Activated T-cell treated with anti-CD3 and anti-CD28 coated beads, Interleukin-2, amount 50 U/mL, for 72 hours (primary cell): ENCODE measurements around the gene MYMX. TPM values are rescaled to one million over a fixed set of nuclear protein-coding genes. Genes with fewer than 3 reads are reported as not detected.
"Not testable (repeated sequence)": the region's sequence is repeated elsewhere in the genome, so short reads cannot be mapped to it uniquely, and the experiment has no call there.

ENCODE experiments used
- ATAC-seq, 2 donors: fragments of 150-1000 bp; cut with Tn5 transposase; replicated peaks in 1 of 2; 2 replicates each; pipeline ENCODE4 v1.10.0; 2021; ENCODE audit warnings: moderate library complexity in 2 of 2, mild to moderate bottlenecking in 1 of 2
- DNase-seq, 2 donors: peaks; one replicate each; pipeline ENCODE4 v3.0.0; 2021 to 2022; ENCODE audit warnings: mixed read lengths in 1 of 2
- H3K27ac Mint-ChIP-seq: one replicate; pipeline ENCODE4 v1.8.0; 2022; ENCODE audit warnings: mild to moderate bottlenecking, moderate library complexity, mixed read lengths
- H3K27me3 Mint-ChIP-seq: one replicate; pipeline ENCODE4 v1.8.0; 2022; ENCODE audit warnings: low read depth, mixed read lengths
- H3K36me3 Mint-ChIP-seq, 2 donors: one replicate each; pipeline ENCODE4 v1.8.0; 2022; ENCODE audit warnings: mixed read lengths in 2 of 2, mild to moderate bottlenecking in 1 of 2; ENCODE audit not compliant: insufficient read depth in 2 of 2
- H3K4me1 Mint-ChIP-seq: one replicate; pipeline ENCODE4 v1.8.0; 2022; ENCODE audit warnings: low read depth, mixed read lengths
- H3K4me3 Mint-ChIP-seq, 2 donors: one replicate each; pipeline ENCODE4 v1.8.0; 2022; ENCODE audit warnings: mild to moderate bottlenecking in 2 of 2, mixed read lengths in 2 of 2, moderate library complexity in 2 of 2
- H3K9me3 Mint-ChIP-seq, 2 donors: one replicate each; pipeline ENCODE4 v1.8.0; 2022; ENCODE audit warnings: mixed read lengths in 2 of 2
- total RNA-seq, 2 donors: library from RNA; stranded (reverse); gene quantifications; one replicate each; pipeline ENCODE4 v1.2.3, GENCODE V29; 2022

The MYMX gene
- total RNA-seq, 2 donors from 2014 or later = not detected

GRCh38 chr6:44193307-44193910 is 23.3 kb upstream of the MYMX start:
- no peak overlapping the region for H3K27ac Mint-ChIP-seq
- ATAC-seq (no peak), DNase-seq (no peak)
- H3K4me1 Mint-ChIP-seq = peaks cover 9% of the 10 kb centered on the region
- H3K27me3 Mint-ChIP-seq = peaks cover 7% of the 10 kb centered on the region
- no peaks in the 10 kb centered on the region for H3K9me3 Mint-ChIP-seq
- no peak overlapping the region for H3K4me3 Mint-ChIP-seq
- H3K36me3 Mint-ChIP-seq = no peaks in the 10 kb centered on the region

GRCh38 chr6:44194326-44194725 is 22.4 kb upstream of the MYMX start:
- no peaks in the 10 kb centered on the region for H3K9me3 Mint-ChIP-seq

GRCh38 chr6:44196351-44196750 is 20.4 kb upstream of the MYMX start:
- not testable (repeated sequence) for H3K4me1 Mint-ChIP-seq, ATAC-seq, H3K36me3 Mint-ChIP-seq, H3K4me3 Mint-ChIP-seq, H3K9me3 Mint-ChIP-seq, H3K27ac Mint-ChIP-seq, DNase-seq
- H3K27me3 Mint-ChIP-seq = peaks cover 12% of the 10 kb centered on the region

More at GRCh38 chr6:44194326-44194725, 22.4 kb upstream of the MYMX start:
- Mint-ChIP-seq H3K4me1 (peaks cover 7% of the 10 kb centered on the region), H3K27ac (no peak overlapping the region), H3K27me3 (peaks cover 7% of the 10 kb centered on the region), H3K4me3 (no peak overlapping the region), H3K36me3 (no peaks in the 10 kb centered on the region)
- no peak for ATAC-seq
- DNase-seq = no peak

GRCh38 chr6:44198684-44199083 is 18.0 kb upstream of the MYMX start:
- no peak for ATAC-seq
- Mint-ChIP-seq H3K27ac (no peak overlapping the region), H3K4me1 (no peaks in the 10 kb centered on the region), H3K4me3 (no peak overlapping the region), H3K27me3 (peaks cover 12% of the 10 kb centered on the region), H3K36me3 (no peaks in the 10 kb centered on the region), H3K9me3 (no peaks in the 10 kb centered on the region)
- DNase-seq = no peak

- Mint-ChIP-seq H3K4me3 (no peak overlapping the region), H3K27ac (no peak overlapping the region)
These were observed 16.8 kb upstream of the MYMX start for GRCh38 chr6:44199883-44200282.

DNA sequence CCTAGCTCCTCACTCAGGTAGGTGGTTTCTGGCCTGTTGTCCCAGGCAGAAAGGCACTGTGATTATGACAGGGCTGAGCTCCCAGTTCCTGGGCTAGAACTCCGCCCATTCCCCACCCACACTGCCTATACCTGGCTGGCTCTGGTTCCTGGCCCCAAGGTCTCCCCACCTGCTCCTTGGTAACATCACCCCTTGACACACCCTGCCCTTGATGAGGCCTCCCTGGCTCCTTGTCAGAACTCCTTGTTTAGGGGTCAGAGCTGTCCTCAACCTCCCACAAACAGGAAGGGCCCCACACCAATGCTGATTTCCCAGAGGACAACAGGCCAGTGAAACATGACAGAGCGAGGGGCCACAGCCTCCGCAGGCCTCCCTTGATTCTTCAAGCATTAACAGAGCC is 15.5 kb upstream of the MYMX start:
- no peak overlapping the region for H3K27ac Mint-ChIP-seq
- no peaks in the 10 kb centered on the region for H3K36me3 Mint-ChIP-seq
- no peak for ATAC-seq
- no peak overlapping the region for H3K4me3 Mint-ChIP-seq
- H3K9me3 Mint-ChIP-seq = no peaks in the 10 kb centered on the region
- DNase-seq = no peak
- H3K4me1 Mint-ChIP-seq = no peaks in the 10 kb centered on the region
- H3K27me3 Mint-ChIP-seq = peaks cover 5% of the 10 kb centered on the region

More at GRCh38 chr6:44199883-44200282, 16.8 kb upstream of the MYMX start:
- DNase-seq (no peak), ATAC-seq (no peak)
- Mint-ChIP-seq H3K9me3 (no peaks in the 10 kb centered on the region), H3K27me3 (peaks cover 12% of the 10 kb centered on the region), H3K36me3 (no peaks in the 10 kb centered on the region), H3K4me1 (no peaks in the 10 kb centered on the region)

DNA sequence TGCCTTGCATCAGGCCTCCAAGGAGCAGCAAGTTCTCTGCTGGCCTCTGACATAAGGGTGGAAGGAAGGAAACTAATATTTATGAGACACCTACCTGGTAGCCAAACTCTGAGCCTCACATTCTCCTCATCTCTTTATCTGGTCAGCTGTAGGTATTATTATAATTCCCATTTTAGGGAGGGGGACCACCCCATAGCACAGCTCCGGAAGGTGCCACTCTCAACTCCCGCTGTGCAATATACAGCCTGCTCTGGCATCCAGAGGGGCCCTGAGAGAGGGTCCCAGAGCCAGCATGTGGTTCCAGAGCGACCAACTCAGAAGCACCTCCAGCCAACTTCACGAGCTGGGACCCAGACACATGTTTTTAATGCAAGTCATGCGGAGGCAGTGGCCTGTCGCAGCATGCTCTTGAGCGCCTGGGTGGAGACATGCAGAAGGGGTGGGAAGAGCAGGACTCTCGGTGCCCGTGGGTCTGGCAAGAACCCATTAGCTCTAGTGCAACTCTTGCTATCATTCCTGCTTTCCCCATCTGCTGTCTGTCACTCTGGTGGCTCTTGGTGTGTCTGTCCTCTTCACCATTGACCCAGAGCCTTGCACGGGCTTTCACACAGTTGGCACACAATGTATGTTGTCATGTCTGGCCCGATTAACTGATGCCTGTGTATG is 15.0 kb upstream of the MYMX start:
- no peaks in the 10 kb centered on the region for H3K4me1 Mint-ChIP-seq
- ATAC-seq (no peak), DNase-seq (no peak)
- no peaks in the 10 kb centered on the region for H3K36me3 Mint-ChIP-seq
- H3K9me3 Mint-ChIP-seq = no peaks in the 10 kb centered on the region
- no peak overlapping the region for H3K4me3 Mint-ChIP-seq
- no peak overlapping the region for H3K27ac Mint-ChIP-seq
- H3K27me3 Mint-ChIP-seq = peaks cover 5% of the 10 kb centered on the region

- no peaks in the 10 kb centered on the region for H3K4me1 Mint-ChIP-seq
- H3K27ac Mint-ChIP-seq = no peak overlapping the region
- H3K27me3 Mint-ChIP-seq = peaks cover 5% of the 10 kb centered on the region
- H3K4me3 Mint-ChIP-seq = no peak overlapping the region
- no peak for ATAC-seq
- no peaks in the 10 kb centered on the region for H3K36me3 Mint-ChIP-seq
- H3K9me3 Mint-ChIP-seq = no peaks in the 10 kb centered on the region
- DNase-seq = no peak
These were observed 14.3 kb upstream of the MYMX start for GRCh38 chr6:44202332-44202971.

- no peak for ATAC-seq
- Mint-ChIP-seq H3K36me3 (no peaks in the 10 kb centered on the region), H3K4me3 (no peak overlapping the region), H3K27me3 (peaks cover 7% of the 10 kb centered on the region), H3K27ac (no peak overlapping the region), H3K9me3 (no peaks in the 10 kb centered on the region), H3K4me1 (no peaks in the 10 kb centered on the region)
- DNase-seq = no peak
These were observed 13.6 kb upstream of the MYMX start for GRCh38 chr6:44202972-44203750.

GRCh38 chr6:44203955-44204354 is 12.8 kb upstream of the MYMX start:
- H3K4me3 Mint-ChIP-seq = no peak overlapping the region
- no peak overlapping the region for H3K27ac Mint-ChIP-seq
- H3K9me3 Mint-ChIP-seq = no peaks in the 10 kb centered on the region
- peaks cover 15% of the 10 kb centered on the region for H3K27me3 Mint-ChIP-seq
- H3K36me3 Mint-ChIP-seq = no peaks in the 10 kb centered on the region
- no peak for DNase-seq
- no peaks in the 10 kb centered on the region for H3K4me1 Mint-ChIP-seq
- no peak for ATAC-seq

DNA sequence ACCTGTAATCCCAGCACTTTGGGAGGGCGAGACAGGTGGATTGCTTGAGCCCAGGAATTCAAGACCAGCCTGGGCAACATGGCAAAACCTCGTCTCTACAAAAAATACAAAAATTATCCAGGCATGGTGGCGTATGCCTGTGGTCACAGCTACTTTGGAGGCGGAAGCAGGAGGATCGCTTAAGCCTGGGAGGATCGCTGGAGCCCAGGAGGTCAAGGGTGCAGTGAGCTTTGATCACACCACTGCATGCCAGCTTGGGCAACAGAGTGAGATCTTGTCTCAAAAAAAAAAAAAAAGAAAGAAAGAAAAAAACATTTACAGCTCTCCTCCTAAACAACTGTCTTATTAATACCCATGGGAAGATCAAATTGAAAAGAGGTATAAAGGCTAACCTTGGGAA is 8.8 kb upstream of the MYMX start:
- Mint-ChIP-seq H3K9me3 (no peaks in the 10 kb centered on the region), H3K36me3 (no peaks in the 10 kb centered on the region), H3K27ac (no peak overlapping the region), H3K4me3 (no peak overlapping the region), H3K27me3 (peaks cover 11% of the 10 kb centered on the region), H3K4me1 (no peaks in the 10 kb centered on the region)
- DNase-seq = no peak
- no peak for ATAC-seq

DNA sequence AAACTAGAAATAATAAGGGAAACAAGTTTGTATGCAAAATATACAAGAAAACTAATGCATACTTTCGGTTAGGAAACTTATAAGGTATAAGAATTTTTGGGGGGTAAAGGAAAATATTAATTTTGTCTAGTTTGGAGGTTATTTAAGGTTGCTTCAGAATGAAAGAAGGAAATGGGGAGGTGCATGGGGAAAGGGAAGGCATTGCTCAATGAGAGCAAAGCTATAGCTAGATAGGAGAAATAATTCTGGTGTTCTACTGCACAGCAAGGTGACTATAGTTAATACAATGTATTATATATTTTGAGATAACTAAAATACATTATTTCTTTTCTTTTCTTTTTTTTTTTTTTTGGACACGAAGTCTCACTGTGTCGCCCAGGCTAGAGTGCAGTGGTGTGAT is 5.4 kb upstream of the MYMX start:
- no peak overlapping the region for H3K4me3 Mint-ChIP-seq
- no peak for ATAC-seq
- no peak for DNase-seq
- no peaks in the 10 kb centered on the region for H3K9me3 Mint-ChIP-seq
- H3K36me3 Mint-ChIP-seq = no peaks in the 10 kb centered on the region
- peaks cover 19% of the 10 kb centered on the region for H3K27me3 Mint-ChIP-seq
- no peaks in the 10 kb centered on the region for H3K4me1 Mint-ChIP-seq
- H3K27ac Mint-ChIP-seq = no peak overlapping the region

GRCh38 chr6:44214307-44214706 is 2.4 kb upstream of the MYMX start:
- peaks cover 4% of the 10 kb centered on the region for H3K4me1 Mint-ChIP-seq

More at GRCh38 chr6:44214307-44214706, 2.4 kb upstream of the MYMX start:
- Mint-ChIP-seq H3K9me3 (no peaks in the 10 kb centered on the region), H3K4me3 (no peak overlapping the region), H3K36me3 (no peaks in the 10 kb centered on the region), H3K27me3 (peaks cover 7% of the 10 kb centered on the region), H3K27ac (no peak overlapping the region)
- ATAC-seq (no peak), DNase-seq (no peak)
